GM10266 (cell line): ENCODE measurements around the gene ATRAID.

ENCODE experiments used
- DNase-seq: peaks from one replicate; pipeline ENCODE4 v3.0.0; 2012; ENCODE audit errors: extremely low spot score
- TF ChIP-seq, protein P1 (sequence below): IDR thresholded peaks from 2 replicates; pipeline ENCODE4 v1.5.1; 2012; ENCODE audit warnings: mild to moderate bottlenecking, low read depth; ENCODE audit not compliant: control insufficient read depth, insufficient read depth; ENCODE audit errors: missing control alignments

The ATRAID gene

DNA sequence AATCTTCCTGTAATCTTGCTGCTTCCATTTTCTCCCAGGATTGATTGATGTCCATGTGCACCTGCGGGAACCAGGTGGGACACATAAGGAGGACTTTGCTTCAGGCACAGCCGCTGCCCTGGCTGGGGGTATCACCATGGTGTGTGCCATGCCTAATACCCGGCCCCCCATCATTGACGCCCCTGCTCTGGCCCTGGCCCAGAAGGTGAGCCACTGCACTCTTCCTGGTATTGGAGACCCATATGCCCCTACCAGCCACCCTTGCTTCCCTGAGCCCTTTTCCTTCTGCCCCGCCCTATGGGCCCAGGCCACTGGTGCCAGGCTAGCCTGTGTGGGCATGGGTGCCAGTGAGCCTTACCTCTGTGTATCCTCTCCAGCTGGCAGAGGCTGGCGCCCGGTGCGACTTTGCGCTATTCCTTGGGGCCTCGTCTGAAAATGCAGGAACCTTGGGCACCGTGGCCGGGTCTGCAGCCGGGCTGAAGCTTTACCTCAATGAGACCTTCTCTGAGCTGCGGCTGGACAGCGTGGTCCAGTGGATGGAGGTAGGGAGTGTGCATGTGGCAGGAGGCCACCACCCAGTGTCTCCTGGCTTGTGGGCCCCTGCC, 25.6 kb downstream of the ATRAID start:
- DNase-seq, result no peak
- TF ChIP-seq, protein P1, sequence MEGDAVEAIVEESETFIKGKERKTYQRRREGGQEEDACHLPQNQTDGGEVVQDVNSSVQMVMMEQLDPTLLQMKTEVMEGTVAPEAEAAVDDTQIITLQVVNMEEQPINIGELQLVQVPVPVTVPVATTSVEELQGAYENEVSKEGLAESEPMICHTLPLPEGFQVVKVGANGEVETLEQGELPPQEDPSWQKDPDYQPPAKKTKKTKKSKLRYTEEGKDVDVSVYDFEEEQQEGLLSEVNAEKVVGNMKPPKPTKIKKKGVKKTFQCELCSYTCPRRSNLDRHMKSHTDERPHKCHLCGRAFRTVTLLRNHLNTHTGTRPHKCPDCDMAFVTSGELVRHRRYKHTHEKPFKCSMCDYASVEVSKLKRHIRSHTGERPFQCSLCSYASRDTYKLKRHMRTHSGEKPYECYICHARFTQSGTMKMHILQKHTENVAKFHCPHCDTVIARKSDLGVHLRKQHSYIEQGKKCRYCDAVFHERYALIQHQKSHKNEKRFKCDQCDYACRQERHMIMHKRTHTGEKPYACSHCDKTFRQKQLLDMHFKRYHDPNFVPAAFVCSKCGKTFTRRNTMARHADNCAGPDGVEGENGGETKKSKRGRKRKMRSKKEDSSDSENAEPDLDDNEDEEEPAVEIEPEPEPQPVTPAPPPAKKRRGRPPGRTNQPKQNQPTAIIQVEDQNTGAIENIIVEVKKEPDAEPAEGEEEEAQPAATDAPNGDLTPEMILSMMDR, result no peak

DNA sequence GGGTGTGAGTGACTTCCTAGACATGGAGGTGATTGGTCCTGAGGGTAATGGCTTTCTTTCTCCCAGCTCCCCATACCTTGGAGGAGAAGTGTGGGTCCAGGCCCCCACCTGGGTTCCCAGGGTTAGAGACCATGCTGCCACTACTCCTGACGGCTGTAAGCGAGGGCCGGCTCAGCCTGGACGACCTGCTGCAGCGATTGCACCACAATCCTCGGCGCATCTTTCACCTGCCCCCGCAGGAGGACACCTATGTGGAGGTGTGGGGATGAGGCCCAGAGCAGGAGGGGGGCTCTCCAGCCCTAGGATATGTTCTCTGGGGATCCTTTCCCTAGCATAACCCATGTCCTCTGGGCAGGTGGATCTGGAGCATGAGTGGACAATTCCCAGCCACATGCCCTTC, 27.1 kb downstream of the ATRAID start:
- TF ChIP-seq, protein P1, result no peak
- no peak for DNase-seq

GRCh38 chr2:27240406-27240805, 28.6 kb downstream of the ATRAID start:
- TF ChIP-seq, protein P1, result no peak
- no peak for DNase-seq

GRCh38 chr2:27241761-27242613, 30.1 kb downstream of the ATRAID start:
- no peak for DNase-seq
- TF ChIP-seq, protein P1, result no peak

DNA sequence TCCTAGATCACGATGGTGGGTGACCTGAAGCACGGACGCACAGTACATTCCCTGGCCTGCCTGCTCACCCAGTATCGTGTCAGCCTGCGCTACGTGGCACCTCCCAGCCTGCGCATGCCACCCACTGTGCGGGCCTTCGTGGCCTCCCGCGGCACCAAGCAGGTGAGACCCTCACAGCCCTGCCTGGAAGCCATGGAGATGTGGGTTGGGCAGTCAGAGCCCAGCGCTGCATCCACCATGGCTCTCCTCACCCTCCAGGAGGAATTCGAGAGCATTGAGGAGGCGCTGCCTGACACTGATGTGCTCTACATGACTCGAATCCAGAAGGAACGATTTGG, 30.7 kb downstream of the ATRAID start:
- no peak for DNase-seq
- TF ChIP-seq, protein P1, result no peak

DNA sequence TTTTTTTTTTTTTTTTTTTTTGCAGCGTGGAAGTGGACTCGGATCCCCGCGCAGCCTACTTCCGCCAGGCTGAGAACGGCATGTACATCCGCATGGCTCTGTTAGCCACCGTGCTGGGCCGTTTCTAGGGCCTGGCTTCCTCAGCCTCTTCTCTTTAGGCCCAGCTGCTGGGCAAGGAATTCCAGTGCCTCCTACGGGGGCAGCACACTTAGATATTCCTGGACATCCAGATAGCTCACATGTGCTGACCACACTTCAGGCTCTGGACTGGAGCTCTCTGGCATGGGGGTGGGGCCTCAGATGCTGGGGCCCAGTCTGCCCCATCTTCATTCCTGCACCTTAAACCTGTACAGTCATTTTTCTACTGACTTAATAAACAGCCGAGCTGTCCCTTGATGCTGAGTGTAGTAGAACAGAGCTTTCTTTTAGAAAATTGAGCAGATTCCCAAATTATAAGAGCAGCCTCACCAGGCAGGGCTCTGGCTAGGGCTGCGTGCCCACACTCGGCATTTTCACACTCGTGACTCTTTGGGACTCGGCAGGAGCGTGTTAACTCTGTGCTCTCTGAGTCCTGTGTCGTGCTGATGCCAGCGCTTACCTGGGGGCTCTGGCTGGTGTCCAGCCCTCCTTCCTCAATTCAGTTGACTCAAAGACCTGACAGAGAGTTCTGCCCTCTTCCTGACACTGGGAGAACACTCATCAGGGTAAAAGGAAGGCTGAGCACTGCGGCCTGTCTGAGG, 31.7 kb downstream of the ATRAID start:
- TF ChIP-seq, protein P1, result no peak
- DNase-seq, result no peak

- DNase-seq, result no peak
- TF ChIP-seq, protein P1, result no peak
These were observed 33.3 kb downstream of the ATRAID start for GRCh38 chr2:27245116-27245515.
